ENCODE measurements around the gene C13orf46.

C13orf46 gene

DNA sequence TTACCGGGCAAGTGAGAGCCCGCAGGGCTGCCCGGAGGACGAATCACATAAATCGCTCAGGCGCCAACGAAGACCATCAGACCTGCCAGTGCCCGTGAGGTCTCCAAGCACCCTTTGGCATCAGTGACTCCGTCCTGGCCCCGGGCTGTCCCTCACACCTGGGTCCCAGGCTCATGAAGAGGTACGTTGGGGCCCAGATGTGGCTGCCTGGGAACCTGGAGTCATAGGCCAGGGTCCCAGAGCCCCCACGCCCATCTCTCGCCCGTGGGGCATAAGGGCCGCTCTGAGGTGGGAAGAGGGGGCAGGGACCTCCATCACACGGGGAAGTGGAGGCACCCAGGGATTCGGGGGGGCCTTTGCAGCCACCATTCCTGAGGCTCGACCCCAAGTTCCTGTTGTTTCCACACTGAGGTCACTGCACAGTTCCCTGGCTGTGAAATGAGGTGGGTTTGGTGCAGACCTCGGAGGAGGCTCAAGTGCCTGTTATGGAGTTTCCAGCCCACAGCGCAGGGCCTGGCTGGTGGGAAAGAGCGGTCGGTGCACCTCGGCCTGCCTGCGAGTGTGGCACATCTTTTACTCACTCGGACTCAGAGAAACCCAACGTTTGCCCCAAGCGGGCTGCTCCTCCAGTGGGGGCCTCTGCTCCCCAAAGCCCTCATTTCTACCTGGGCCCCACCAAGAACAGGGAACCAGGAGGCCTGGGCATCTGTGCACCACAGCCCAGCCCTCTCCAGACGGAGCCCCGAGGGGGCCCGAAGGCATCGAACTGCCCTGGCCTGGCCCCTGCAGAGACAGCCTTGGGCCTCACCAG, 35.9 kb upstream of the C13orf46 start:
- no peak for DNase-seq

DNA sequence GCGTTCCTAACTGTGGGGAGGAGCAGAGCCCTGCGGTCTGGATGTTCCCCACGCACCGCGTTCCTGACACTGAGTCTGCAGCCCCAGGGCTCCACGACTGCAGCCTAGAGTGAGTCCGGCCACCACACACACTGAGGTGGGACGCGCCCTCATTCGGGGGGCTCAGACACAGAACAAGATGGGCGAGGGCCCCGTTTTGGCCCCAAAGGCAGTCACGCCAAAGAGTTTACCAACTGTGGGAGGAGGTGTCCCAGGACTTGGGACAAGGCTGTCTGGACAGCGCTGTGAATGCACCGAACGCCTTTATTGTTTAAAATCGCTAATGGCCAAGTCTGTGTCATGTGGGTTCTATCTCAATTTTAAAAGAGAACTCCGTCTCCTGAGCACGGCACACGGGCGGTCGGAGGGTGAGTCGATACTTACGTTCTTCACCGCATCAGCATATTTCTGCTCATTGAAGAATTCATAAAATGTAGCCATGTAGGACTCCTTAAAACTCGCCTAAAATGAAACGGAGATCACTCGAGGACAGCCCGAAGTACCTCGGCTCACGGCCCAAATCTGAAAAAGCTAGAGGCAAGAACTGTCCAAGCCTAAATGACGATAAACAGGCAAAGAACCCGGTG, 35.2 kb upstream of the C13orf46 start:
- DNase-seq = no peak

- DNase-seq = no peak
Observed at GRCh38 chr13:114007566-114007965, 33.7 kb upstream of the C13orf46 start.

- no peak for DNase-seq
Observed at GRCh38 chr13:114005206-114005724, 31.4 kb upstream of the C13orf46 start.

DNA sequence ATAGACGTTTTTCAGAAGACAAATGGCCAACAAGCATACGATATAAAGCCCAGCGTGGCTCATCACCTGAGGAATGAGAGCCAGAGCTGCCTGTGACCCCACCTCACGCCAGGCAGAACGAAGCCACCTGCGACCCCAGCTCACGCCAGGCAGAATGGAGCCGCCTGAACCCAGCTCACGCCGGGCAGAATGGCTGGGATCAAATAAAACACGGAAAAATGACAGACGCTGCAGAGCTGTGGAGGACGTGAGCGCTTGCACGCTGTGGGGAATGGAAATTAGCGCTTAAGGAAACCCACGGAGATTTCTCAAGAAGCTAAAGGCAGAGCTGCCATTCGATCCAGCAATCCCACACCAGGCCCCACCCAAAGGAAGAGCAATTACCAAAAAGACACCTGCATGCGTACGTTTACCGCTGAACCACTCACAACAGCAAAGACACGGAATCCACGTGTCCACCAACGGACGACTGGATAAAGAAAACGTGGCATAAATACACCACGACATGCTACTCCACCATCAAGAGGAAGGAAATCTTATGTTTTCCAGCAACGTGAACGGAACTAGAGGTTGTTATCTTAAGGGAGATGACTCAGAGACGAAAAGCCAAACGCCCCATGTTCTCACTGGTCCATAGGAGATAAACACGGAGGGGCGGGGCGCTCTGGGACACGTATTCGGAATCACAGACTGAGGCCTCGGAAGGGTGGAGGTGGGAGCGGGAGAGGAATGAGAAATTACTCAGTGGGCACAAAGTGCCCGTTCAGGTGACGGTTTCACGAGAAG, 30.7 kb upstream of the C13orf46 start:
- no peak for DNase-seq

DNA sequence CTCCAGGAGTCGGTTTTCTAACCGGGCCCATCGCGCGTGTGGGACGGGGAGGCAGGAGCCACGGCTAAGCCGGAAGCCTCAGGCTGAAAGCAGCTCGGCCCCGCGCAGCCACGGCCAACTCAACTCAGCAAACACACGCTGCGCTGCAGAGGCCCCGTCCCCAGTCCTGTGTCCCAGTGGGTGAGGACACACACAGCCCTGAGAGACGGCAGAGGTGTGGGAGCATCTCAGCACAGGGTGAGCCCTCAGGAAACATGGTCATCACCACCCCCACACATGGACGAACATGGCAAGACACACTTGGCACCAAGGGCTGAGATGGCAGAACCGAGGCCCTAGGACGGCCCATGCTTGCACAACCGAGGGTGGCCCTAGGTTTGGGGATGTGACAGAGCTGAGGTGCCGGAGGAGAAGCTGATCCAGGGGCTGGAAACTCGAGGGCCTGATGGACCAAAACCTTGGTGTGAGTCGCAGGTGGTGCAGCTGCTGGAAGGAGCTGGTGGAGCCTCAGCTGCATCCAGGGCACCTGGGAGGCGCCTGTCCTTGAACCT, 29.0 kb upstream of the C13orf46 start:
- DNase-seq = no peak

GRCh38 chr13:114002009-114002544, 28.2 kb upstream of the C13orf46 start:
- DNase-seq = no peak

DNA sequence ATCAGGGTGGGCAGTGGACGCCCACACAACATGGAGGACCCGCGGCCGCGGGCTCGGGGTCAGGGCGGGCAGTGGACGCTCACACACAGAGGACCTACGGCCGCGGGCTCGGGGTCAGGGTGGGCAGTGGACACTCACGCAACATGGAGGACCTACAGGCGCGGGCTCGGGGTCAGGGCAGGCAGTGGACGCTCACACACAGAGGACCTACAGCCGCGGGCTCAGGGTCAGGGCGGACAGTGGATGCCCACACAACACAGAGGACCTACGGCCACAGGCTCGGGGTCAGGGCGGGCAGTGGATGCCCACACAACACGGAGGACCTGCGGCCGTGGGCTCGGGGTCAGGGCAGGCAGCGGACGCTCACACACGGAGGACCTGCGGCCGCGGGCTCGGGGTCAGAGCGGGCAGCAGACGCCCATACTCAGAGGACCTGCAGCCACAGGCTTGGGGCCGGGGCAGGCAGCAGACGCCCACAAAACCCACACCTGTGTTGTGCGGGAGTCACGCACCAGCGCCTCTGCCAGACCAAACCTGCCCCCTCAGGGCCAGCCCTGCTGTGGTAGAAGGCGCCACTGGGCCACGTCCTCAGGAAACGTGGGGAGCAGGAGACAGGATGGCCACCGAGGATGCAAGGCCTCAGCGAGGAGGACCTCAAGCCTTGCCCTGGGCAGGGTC, 27.6 kb upstream of the C13orf46 start:
- DNase-seq = no peak

DNA sequence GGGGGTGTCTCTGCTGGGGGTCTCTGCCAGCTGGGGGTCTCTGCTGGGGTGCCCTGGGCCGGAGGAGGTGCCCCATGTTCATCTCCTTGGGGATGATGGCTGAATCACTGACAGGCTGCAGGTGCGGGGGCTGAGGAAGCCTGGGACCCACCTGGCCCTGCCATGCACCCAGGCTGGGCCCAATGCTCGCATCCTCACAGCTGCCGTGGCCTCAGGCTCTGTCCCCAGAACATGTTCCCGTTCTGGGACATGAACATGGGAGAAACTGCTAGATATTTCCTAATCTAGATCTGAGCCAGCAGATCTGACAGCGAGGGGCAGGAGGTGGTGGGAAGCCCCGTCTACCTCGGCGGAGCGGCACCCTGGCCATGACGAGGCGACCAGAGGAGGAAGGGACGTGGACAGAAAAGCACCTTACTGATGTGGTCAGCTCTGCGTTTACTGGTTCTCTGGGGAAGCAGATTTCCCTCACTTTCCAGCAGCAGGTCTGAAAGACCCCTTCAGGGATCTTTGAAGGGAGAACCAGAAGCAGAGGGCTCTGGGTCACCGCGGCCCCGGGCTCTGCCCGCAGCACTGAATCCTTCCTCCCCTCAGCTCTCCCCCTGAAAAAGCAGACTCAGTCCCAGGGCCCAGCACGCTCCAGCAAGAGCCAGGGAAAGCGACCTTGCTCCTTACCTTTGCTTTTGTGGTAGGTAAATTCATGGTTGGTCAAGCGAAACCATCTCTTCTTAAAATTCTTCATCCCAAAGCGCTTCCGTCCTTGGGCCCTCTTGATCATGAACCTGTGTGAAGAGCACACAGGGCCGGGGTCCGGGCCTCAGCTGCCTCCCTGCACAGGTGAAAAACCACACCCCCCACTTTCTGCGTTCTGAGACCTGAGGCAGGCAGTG, 26.5 kb upstream of the C13orf46 start:
- no peak for DNase-seq

- no peak for DNase-seq
Observed at GRCh38 chr13:113999618-113999910, 25.7 kb upstream of the C13orf46 start.

- no peak for DNase-seq
Observed at GRCh38 chr13:113998781-113999617, 25.1 kb upstream of the C13orf46 start.

- no peak for DNase-seq
Observed at GRCh38 chr13:113997845-113998751, 24.2 kb upstream of the C13orf46 start.

DNA sequence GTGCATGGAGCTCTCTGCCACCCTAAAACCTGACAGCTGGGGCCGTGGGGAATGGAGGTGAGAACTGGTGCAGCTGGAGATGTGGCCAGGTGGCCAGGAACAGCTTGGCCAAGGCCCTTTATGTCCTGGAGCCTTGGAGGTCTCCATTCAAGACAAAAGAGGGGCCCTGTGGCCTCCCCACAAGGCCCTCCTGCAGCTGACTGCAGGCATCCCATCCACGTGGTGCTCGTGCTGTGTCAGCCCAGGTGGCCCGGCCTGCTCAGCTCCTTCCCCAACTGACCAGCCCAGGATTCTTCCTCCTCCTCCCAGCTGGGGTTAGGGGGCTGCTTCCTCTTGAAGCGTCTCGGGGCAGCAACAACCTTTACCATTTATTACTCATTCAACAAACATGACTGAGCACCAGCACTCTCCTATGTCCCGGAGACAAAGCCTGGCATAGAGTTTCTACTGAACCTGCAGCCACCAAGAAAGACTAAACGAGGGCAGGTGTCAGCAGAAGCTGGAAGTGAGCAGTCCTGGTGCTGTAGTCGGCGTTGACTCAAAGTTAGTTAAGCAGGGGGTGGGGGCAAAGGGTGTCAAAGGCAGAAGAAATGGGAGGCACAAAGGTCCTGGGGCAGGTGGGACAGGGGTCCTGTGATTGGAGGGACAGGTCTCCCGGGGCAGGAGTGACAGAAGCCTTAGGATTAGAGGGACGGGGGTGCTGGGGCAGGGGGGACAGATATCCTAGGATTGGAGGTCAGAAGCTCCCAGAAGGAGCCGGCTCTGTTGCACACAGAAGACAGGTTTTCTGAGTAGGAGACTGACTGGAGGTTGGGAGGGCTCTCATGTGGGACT, 23.3 kb upstream of the C13orf46 start:
- DNase-seq = no peak

DNA sequence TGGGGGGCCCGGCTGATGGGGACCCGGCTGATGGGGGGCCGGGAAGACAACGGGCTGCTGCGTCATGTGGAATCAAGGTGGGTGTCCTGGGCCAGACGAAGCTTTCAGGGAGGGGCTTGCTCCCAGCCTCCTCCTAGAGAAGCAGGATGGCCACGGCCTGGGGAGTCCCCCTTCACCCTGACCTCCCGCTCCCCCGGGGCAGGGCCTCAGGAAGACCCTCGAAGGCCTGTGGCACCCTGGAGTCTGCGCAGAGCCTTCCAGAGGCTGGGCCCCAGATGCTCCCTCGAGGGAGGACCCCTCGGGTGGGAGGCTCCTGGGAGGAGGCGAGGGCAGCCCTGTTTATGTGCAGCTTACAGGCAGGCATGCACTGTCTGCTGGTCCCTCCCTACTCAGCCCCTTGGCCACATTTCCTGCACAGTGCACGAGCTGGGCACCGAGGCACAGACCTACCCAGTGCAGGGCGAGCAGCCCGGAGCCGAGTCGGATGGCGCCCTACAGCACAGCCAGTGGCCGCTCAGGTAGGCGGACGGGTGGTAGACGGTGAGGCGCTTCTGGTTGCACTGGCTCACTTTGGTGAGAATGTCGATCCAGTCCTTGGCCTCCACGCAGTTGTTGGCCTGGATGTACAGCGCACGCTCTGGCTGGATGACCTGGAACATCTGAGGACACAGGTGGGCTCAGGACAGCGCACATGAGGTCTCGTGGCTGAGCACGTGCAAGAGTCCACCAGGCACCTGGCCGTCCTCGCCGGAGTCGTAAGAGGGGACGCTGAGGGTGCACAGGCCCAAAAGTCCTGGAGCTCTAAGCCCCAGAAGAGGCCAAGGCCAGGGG, 22.4 kb upstream of the C13orf46 start:
- no peak for DNase-seq

DNA sequence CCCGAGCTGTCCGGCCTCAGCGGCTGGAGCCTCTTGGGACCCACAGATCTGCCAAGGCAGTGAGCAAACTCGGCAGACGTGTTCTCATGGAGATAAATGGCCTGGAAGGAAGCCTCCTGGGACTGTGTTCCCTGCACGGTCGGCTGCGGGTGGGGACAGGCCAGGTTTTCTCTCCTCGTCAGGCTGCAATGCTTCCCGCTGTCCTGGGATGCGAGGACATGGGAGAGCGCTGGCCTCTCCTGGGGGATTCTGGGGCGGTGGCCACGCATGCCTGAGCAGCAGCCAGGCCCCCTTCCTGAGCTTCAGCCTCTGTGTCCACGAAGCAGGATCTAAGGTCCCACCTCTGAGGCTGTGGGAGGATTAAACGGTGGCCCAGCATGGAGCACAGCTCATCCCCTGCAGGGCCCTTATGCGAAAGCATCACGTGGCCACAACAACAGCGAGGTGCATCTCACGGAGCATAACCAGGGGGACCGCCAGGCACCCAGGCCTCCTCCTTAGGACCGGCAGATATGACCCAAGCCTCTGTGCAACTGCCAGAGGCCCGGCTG, 21.2 kb upstream of the C13orf46 start:
- no peak for DNase-seq

DNA sequence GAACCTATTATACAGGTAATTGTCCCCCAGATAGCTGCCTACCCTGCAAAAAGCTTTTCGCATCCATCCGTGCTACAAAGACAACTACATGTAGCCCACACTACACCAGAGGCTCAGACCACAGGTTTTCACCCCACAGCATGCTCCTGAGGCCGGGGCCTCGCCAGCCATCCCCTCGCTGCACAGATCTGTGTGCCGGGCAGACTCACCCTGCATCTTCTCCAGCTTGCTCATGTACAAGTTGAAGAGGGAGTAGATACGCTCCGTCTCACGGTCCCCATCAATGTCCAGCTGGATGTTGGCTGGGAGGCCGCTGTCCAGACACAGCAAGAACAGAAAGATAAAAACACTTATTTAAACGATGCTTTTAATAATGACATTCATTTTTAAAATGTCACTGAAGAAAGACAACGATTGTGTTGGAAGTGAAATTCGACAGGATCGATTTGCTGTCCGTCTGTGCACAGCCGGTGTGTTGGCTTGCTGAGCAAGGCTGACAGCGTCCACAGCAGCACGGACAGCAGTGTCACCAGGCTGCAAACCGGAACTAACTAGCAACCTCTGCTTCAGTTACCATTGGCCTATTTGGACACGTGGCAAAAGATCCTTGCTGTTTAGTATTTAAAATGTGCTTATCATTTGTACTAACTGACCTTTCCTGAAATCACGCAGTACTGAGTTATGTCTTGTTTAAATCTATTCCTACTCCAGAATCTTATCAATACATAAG, 18.6 kb upstream of the C13orf46 start:
- no peak for DNase-seq

Data from CD4-positive, alpha-beta T cell treated with Interleukin-1 beta for 1 hour (primary cell).